Activated CD8-positive, alpha-beta memory T cell treated with anti-CD3 and anti-CD28 coated beads, Interleukin-2, amount 50 U/mL, for 24 hours (primary cell): Measurements from ENCODE around the gene ANKS1B.

Source experiments
- DNase-seq: peaks from one replicate; pipeline ENCODE4 v3.0.0-alpha.2; 2020; ENCODE audit errors: extremely low read depth

Gene ANKS1B

DNA sequence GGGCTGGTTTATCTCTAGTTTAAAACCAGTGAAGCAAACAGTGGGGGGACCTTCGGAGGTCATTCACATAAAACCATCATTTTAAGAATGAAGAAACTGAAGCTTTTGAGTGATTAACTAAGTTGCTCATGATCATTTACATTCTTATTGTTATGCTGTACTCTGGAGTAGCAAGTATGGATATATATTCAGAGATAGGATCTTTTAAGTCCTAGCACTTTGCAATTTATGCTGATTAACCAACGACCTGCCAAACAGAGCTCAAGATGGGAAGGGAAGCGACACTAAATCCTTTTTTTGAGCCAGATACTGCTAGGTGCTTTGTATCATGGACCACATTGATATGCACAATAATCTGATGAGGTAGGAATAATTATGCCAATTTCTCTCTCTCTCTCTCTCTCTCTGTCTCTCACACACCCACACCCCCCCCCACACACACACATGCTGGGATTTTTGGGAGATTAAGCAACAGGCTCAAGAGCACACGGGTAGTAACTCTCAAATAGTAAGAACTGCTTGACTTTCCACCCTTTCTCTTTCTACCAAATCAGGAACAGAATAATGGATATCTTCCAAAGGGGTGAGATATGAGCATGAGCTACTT, 1036.3 kb downstream of the ANKS1B start:
- no peak for DNase-seq

DNA sequence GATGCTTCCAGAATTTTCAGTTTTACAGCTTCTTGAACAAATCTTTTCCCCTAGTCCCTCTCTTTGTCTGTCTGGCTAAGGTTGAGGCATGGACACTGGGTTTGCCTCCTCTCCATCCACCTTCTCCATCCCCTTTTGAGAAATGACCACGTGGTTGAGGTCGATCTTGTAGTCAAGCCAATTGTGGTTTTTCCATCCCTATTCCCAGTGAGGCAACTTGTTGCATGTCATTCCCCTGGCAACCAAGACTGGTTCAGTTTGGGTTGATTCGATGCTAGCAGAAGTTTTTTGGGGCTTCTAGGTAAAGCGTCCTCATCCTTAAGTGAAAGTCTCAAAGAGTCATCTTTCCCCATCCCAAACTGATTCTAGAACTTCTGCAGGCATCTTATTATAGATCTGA, 1038.9 kb downstream of the ANKS1B start:
- no peak for DNase-seq

GRCh38 chr12:98939926-98940325, 1044.8 kb downstream of the ANKS1B start:
- DNase-seq = no peak

DNA sequence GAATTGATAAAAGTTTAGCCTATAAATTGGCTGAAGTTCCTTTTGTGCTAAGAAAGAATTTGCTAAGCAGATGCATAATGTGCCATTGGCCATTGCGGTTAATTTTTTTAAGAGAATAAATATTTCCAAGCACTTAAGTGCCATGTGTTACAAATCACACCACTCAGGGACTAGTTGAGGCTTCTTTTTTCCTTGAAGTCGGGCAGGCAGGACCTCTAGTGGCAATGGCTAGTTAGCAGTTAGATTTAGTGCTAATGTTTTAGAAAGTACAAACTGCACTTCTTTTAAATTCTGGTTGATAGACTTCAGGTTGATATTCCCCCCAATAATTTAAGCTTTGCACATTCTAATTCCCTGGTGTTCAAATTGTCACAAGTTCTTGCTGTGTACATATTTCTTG, 1045.4 kb downstream of the ANKS1B start:
- no peak for DNase-seq

- no peak for DNase-seq
Observed at GRCh38 chr12:98935847-98936246, 1048.9 kb downstream of the ANKS1B start.

DNA sequence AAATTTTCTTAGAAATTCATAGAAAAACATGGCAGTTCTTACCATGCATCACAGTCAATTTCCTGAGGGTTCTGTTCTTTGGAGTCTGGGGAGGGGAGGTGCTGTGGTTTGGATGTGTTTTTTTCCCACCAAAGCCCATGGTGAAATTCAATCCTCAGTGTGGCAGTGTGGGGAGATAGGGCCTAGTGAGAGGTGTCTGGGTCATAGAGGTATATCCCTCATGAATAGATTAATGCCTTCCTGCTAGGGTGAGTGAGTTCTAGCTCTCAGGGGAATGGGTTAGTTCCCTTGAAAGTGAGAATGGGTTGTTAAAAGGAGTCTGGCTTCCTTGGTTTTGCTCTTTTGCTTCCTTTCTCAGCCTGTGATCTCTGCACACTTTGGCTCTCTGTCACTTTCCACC, 1061.9 kb downstream of the ANKS1B start:
- DNase-seq = no peak

GRCh38 chr12:98918176-98918863, 1066.4 kb downstream of the ANKS1B start:
- no peak for DNase-seq

DNA sequence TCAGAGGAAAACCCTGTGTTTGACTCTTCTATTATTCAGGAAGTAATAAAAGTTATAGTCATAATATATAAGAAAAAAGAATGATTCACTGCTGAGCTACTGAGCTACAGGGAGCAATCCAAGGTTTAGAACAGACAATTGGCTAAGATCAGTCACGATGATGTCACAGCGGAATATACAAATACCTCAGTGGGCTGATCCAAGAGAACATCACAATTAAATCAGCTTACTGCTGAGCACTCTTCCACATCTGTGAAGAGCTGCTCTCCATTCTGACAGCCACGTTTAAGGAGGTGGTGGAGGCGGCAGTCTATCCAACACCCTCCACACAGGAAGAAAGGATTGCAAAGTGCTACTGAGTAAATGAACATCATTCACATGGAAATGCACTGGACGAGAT, 1068.6 kb downstream of the ANKS1B start:
- DNase-seq = no peak

DNA sequence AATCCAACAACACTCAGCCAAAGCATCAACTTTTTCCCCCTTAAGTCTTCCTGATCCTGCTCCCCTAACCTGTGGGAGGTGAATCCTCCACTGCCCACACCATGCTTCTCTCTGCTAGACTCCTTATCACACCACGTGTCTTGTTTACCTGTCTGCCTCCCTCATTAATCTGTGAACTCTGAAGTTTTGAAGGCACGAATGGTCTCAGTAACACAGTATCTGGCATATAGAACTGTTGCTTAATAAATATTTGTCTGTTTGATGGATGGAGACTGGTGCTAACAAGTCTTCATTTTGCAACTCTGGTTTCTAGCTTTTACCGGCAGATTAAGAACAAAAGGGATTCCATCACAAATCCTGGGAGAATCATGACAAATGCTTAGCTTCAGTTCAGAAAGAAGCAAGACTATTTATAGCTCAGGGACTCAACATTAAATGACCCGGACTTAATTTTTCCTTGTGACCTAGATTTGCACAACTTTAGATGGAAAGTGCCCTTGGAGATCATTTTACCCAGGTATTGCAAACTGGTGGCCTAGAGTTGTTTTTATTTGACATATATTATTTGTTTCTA, 1072.2 kb downstream of the ANKS1B start:
- no peak for DNase-seq

GRCh38 chr12:98911396-98911795, 1073.3 kb downstream of the ANKS1B start:
- DNase-seq = no peak

- no peak for DNase-seq
Observed at GRCh38 chr12:98909746-98910145, 1075.0 kb downstream of the ANKS1B start.

GRCh38 chr12:98908866-98909265, 1075.9 kb downstream of the ANKS1B start:
- no peak for DNase-seq

GRCh38 chr12:98903875-98904274, 1080.9 kb downstream of the ANKS1B start:
- no peak for DNase-seq

DNA sequence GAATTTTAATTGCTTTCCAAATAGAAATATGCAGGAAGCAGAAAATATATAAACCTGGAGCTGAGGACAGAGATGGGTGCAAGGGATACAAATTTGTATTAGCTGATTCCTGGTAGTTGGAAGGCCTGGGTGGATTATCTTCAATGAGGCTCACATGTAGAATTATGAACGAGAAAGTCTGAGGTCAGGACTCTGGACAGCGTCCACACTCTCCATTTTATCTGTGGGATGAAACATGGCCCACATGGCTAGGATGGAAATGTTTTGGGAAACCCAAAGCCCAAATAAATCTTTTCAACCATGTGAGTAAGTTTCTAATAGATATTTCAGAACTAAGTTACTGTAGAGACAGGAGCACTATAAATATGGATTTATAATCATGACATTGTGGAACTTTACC, 1083.5 kb downstream of the ANKS1B start:
- no peak for DNase-seq

- DNase-seq = no peak
Observed at GRCh38 chr12:98896938-98897337, 1087.8 kb downstream of the ANKS1B start.

- DNase-seq = no peak
Observed at GRCh38 chr12:98895086-98895651, 1089.6 kb downstream of the ANKS1B start.

DNA sequence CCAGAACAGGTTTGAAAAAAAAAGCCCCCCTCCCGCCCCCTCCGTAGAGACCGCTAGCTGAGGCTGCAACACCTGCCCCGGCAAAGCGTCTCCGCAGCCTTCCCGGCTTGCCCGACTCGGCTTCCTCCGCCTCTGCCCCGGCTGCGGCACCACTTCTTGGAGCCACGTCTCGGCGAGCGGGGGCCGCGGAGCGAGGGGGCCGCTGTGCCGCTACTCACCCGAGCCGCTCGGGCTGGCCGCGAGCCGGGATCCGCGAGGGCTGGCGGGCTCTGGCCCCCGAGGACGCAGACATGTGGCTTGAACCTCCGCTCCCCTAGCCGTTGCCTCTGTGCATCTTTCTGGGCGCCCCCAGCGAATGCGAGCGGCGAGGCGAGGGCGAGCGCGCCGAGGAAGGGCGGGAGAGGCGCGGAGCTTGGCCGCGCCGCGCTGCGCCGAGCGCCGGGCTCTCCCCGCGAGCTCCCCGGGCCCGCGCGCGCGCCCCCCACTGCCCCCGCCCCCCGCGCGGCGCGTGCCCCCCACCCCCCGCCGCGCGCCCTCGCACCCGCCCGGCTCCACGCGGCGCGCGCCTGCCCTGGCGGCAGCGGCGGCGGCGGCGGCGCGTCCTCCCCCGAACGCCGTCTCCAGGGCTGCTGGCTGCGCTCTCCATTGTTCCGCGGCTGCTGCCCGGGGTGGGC, 1090.2 kb downstream of the ANKS1B start:
- no peak for DNase-seq

DNA sequence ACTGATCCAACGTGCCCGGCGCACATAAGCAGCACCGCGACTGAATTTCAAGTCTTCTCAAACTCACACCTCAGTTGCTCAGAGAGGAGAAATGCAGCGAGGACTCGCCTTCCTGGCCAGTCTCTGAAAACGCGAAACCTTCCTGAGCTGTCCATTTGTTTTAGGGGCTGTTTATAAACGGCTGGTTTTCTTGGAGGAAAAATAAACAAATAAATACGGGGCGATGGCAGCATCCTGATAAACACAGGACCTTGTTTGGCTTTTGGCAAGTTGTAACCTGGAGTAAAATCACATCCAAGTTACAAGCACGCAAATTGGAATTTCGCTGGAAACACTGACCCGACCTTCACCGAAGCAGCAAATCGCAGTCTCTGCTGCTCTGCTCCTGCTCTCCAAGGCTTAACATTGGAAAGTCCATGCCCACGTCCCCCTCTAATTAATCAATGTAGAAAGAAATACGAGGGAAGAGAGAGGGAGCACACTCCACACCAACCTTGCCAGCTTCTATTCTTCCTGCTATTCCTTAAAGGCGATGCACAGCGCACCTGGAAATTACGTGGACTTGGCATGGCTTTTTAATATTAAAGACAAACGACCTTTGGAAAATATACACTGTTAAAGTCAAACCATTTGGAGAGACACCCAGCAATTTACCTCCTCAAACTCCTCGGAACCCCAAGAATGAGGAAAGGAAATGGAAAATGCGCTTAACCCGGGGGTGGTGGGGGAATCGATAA, 1090.9 kb downstream of the ANKS1B start:
- DNase-seq = no peak

DNA sequence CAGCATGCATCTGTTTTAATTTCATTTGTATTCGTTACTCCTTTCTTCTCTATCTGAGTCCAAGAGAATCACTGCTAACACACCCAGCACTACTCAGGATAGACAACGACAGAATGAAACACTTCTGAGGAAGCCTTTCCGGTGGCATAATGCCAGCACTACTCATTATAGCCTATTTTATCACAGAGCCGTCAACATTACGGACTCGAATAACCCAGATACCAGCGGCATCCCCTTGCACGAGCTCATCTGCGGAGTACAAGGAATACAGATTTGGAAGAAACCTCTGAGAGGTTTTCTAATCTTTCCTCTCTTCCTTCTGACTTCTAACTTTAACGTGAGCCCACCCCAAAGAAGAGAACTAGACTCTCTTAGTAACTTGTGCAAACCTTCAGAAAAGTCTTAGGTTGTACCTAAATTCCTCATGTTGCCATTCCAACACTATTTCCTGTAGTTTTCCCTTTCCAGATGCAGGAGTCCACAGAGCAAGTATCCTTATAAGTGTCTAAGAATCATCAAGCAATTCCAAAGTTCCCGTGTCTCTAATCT, 1091.5 kb downstream of the ANKS1B start:
- DNase-seq = no peak

DNA sequence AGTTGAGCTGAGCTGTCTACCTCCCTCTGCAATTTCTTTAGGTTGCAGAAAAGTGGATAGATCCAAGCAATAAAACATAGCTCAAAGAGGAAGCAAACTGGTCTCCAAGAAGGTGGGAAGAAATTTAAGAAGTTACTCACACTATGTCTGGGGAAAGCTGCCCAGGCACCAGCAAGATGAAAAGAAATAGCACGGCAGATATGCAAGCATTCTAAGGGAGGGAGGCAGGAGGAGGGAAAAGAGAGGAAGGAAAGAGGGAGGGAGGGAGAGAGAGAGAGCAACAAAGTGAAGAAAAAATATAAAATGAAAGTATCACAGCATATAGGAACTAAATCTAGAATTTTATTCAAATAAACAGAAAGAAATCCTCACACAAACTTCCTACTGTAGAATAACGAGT, 1099.0 kb downstream of the ANKS1B start:
- no peak for DNase-seq

- DNase-seq = no peak
Observed at GRCh38 chr12:98883231-98883630, 1101.5 kb downstream of the ANKS1B start.

GRCh38 chr12:98882526-98882925, 1102.2 kb downstream of the ANKS1B start:
- DNase-seq = no peak
